GM19328 (cell line): ENCODE results near the gene MATN3.
A peak's percentile ranks its signal among the peaks of the same experiment; 100 is the strongest.

Experiments
- ATAC-seq: cut with Tn5 transposase; IDR thresholded peaks from one replicate; pipeline ENCODE4 v1.9.1; 2021; ENCODE audit warnings: mild to moderate bottlenecking, moderate library complexity; ENCODE audit not compliant: unreplicated experiment

Gene MATN3

GRCh38 chr2:20008703-20009102 lies 3.8 kb downstream of the MATN3 start:
- no peak for ATAC-seq

DNA sequence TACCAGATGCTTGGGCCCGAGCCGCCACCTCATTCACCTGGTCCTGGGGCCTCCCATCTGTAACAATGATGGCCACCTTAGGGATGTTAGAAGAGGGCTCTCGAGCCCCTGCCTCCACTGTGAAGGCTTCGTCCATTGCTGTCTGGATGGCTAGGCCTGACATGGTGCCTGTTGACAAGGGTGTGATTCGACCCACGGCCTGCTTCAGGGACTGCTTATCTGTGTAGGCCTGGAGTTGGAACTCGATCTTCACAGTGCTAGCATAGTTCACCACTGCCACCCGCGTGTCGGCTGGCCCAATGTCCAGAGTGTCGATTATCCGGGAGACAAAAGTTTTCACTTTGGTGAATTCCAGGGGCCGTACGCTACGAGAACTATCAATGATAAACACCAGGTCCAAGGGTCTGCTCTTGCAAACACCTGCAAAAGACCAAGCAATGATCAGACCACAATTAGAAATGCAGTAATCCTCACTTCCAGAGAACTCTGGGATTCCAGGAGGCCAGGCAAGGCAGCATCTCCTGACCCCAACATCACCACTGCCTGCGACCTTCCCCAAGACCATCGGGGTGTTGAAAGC lies 6.5 kb downstream of the MATN3 start:
- ATAC-seq: no peak

DNA sequence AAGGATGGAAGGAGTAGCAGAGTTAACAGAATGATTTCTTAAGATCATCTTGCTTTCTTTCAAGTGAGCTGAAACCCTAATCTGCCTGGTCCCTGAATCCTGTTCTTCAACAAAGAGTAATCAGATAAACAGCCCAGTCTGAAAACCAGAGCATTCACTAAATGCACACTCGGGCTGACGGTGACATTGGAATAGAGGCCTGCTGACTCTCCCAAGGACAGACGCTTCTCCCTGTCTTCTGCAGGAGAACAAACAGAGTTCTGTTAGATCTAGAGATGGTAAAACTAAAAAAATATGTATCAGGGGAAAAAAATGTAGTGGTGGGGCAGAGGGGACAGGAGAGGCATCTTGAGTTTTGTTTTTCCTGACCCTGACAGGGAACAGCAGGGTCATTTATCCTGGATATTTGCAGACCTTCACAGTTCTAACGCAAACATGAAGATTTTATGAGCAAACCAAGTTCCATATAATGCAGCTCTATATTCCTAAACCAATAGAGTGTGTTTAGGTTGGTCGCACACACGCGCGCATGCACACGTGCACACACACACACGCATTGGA lies 7.3 kb downstream of the MATN3 start:
- no peak for ATAC-seq

DNA sequence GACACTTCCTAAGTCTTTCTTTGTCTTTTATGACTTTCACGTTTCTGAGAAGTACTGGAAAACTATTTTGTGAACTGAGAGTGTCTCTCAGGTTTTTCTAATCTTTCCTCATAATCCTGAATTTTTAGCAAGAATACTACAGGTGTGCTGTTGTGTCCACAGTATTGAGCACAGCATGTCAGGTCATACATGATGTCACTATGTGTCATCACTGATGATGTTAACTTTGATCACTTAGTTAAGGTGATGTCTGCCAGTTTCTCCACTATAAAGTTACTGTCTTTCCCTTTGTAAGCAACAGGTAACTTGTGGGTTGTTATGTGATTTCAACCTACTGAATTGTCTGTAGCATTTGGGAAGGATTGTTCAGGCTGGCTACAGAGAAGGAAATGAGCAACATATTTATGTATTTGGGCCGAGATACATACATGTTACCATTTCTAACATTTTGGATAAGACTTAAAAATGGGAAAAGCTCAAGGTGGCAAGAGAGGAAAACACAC lies 11.1 kb downstream of the MATN3 start:
- no peak for ATAC-seq

- ATAC-seq: no peak
Observed at GRCh38 chr2:19993731-19994130, 18.7 kb downstream of the MATN3 start.

- ATAC-seq: no peak
Observed at GRCh38 chr2:19991895-19992294, 20.6 kb downstream of the MATN3 start.

DNA sequence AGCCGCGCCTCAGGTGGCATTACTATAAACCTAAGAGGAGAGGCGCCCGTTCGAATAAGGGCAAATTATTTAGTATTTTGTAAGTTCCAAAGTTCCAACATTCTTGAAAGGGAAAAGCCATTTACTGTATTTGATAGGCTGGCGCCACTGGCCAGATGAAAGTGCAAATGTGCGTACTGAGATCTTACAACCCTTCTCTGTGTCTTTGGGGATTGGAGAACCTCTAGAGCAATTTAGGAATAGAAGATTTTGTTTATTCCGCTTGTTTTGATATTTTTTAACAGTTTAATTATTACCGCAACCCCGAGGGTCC lies 22.1 kb downstream of the MATN3 start:
- no peak for ATAC-seq

DNA sequence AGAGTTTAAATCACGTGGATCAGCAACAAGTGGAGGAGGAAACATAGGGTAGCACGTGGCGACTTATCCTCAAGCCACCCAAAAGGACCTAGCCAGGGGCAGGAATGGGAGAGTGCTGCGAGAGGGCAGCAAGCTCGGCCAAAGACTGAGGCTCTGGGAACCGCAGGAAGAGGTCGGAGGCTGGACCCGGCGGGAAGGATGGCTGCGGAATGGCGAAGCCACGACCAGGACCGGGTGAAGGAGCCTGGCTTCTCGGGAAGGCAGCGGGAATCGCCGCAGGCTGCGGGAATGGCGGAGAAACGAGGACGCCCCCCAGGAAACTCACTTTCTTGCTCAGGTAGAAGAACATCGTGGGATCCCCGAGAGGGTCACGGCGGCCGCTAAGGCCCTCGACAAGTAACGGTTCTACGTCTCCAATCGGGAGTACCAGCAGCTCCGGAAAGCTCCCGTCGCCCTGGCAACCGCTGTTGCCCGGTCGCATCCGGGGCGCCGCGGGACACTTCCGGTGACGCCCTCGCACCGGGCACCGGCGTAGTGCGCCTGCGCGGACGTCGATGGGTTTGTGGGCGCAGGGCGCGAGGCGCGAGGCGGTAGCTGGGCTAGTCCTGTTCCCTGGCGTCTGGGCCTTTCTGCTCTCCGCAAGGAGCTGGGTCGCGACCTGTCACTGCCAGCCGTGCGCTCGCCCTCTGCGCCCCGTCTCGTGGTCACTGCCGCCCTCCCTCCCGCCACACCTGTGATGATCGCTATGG lies 22.6 kb downstream of the MATN3 start, which contains the start of gene WDR35:
WDR35 (minus strand) TSS at position 439 of the 749 bp plus-strand sequence; CDS start at position 349, 90 bp downstream.
- peak; percentile 81 for ATAC-seq

- no peak for ATAC-seq
Observed at GRCh38 chr2:19989342-19989666, 23.2 kb downstream of the MATN3 start.

DNA sequence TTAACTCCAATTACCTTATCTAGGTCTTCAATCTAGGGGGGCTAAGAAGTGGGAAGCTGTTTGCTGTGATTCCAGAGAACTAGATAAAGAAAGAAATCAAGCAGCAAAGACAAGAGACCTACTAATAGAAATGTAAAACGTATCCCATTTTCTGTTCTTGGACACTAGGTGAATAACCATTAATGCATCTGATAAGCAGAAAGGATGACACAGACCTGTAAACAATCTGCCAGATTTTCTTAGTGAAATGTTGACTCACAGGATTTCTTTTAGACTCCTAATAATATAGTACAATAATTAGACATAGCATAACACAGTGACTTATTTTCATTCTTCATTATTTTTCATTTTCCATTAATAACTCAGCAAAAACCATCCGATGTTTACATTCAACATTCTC lies 23.9 kb downstream of the MATN3 start:
- no peak for ATAC-seq

DNA sequence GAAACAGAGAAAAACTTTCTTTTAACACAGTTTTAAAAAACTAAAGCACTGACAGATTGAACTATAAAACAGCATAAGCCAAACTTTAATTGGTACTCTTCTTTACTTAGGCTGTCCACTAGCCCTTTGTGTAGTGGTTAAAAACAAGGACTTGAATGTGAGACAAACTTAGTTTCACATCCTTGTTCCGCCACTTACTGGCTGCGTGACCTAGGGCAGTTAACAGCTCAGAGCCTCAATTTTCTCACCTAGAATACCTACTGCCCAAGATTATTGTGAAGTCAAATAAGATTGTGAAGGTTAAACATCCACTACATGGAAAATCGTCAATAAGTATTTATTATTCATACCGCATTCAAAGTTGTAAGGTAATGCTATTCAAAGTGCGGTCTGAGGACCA lies 24.5 kb downstream of the MATN3 start:
- ATAC-seq: peak; percentile 56

DNA sequence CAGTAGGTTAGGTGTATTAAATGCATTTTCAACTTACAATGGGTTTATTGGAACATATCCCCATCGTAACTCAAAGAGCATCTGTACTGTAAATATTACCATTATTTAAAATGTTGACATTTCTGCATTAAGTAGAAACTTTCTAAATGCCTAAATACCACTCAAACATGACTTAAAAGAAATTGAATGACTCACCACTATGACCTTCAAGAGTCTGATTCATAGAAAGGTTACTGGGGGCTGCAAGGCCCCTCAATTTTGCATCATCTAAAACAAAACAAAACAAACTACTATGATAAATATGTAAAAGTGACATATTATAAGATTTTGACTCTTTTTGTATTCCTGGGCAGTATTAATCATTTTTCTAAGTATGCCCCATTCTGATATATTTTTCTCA lies 30.2 kb downstream of the MATN3 start:
- no peak for ATAC-seq

DNA sequence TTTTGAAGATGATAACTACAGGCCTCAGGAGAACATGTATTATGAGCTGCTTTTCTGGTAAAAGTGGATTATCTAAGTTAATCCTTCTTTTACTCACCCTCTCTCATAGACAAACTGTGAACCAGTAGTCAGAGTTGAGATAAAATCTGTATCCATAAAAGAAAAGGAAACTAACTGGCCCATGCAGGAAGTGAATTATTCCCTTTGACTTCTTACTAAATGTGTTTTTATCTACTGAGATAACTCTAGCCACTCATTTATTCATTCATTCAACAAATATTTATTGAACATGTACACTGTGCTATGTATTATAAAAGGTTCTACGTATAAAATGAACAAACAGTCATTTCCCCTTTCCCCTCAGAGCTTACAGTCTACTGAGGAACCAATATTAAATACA lies 32.5 kb downstream of the MATN3 start:
- ATAC-seq: no peak

DNA sequence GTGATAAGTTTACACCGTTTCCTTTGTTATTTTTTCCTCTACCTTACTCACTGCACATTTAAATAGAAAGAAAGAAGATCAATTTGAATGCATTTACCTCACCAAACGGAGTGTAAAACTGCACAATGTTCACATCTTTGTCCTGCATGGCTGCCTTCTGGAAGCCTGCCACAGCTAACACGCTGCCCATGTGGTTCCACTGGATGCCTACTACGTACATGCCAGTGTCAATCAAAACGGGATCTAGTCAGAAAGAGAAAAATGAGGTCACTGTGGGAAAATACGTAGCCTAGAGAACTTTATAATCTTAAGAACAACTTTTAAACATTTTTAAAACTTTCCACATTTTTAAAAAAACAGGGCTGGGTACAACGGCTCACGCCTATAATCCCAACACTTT lies 39.0 kb downstream of the MATN3 start:
- no peak for ATAC-seq

GRCh38 chr2:19971691-19972090 lies 40.8 kb downstream of the MATN3 start:
- no peak for ATAC-seq

- ATAC-seq: no peak
Observed at GRCh38 chr2:19963386-19963785, 49.1 kb downstream of the MATN3 start.

DNA sequence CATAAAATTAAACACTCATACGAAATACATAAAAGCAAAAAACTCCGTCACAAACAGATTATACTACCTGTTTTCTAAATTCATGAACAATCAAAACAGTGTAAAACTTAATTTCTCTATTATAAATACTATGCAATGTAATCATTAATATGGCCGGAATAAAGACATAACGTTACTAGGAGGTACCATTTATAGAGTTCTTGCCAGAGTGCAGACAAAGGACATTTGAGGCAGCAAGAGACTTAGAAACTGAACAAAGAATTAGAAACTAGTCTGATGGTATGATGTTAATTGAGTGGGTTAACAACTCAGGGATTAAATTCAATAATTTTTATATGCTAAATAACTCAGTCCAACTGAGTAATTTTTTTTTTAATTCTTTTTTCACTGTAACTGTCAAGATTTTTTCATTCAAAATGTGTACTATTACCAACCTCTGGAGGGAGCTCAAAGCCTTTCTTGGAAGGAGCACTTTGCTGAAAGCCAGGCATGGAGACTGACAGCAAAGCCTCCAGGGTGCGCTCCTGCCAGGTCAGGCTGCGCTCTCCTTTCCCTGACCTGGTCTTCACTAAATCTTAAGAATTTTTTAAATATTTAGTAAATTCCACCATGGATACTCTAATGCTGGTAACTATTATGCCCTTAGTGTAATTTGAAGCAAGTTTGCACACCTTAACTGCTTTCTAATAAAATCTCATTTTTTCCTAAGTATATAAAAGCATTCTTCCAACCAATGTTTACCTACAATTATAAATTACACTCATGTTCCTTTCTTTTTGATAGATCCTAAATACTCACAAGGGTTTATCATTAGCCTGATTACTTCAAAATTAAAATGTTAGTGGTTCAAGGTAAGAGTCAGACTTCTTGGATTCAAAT lies 56.7 kb downstream of the MATN3 start:
- peak; percentile 84 for ATAC-seq

DNA sequence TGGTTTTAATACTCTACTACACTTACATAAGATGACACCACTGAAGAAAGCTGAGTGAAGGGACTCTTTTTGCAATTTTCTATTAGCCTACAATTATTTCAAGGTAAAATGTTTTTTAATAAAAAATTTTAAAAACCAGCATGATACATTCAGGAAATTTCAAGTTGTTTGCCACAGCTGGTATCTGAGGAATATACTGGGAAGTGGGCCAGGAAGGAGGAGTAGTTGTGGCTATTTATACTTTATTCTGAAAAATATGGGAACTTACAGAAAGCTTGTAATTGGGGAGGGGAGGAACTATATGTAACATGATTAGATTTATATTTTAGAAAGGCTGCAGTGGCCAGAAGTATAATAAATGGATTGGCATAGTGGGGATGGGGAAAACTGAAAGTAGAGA lies 63.4 kb downstream of the MATN3 start:
- ATAC-seq: no peak

DNA sequence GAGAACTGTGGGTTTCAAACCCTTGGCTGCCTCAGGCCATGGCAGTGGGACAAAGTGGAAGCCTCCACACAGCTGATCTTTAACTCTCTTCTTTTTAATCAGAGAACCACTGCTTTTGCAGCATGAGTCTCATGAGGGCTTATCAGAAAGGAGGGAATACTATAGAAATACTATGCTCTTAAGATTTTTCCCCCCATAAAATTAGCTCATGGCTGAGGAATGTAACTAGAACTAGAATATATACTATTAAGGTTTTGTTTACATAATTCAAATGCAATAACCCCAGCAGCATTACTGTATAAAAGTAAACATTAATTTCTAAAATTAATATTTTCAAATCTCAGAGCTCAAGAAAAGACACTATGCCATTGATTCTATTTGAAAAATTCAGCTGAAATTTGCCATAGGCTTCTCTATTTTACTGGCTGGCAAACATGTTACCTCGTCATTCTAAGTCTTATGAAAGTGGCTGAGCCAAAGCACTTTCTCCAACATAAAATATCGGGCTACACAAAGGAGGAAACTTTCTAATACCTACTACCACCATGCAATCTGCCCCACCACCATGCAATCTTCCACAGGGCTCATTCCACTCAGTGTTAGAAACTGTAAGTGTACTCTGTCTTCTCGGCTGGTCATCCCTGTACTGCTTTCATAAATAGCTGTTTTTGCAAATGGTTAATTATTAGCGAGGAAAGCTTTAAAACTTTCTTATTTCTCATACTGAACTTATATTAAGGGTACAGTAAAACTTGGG lies 65.1 kb downstream of the MATN3 start:
- no peak for ATAC-seq

DNA sequence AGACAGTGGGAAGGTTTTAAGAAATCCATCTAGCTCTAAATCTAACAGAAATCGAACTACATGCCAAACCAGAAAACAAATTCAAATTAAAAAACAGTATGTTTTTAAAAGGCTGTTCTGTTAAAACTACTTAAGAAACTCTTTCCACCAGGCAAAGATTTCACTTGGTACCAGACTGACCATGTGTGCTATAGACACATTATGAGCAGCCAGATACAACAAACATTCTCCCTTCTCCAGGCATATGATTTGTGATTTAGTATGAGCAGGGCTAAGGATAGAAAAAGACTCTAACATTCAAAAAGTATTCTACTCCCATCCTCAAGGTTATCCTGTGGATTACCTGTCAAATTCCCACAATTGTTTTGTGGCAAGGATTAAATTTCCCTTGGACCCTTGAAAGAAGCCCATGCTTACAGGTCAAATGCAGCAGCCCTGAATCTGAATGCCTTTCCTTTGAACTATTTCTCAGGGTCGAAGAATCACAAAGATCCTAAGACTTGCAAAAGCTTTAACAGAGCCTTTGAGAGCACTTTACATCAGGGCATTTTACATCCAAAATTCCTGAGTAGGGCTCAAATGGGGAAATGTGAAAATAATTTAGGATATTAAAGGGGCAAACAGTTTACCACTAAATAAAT lies 68.1 kb downstream of the MATN3 start:
- no peak for ATAC-seq
